Activated B cell treated with CpG ODN at 0.5 μM for 24 hours (primary cell): Measurements from ENCODE around the gene AOPEP. TPM values are rescaled to one million over a fixed set of nuclear protein-coding genes. Genes with fewer than 3 reads are reported as not detected.

ENCODE experiments used
- ATAC-seq: fragments of 200-7000 bp; cut with Tn5 transposase; one replicate; pipeline ENCODE4 v1.10.0; 2021; ENCODE audit warnings: low read depth, mild to moderate bottlenecking, moderate library complexity
- CTCF ChIA-PET: fragments of 350-600 bp; sonication (Branson Sonifier 250); formaldehyde crosslinking; loops from one replicate; lab custom pipeline; 2021; ENCODE audit warnings: antibody characterized with exemption; lab: Charles Lee
- POLR2A ChIA-PET: fragments of 350-600 bp; sonication (Branson Sonifier 250); formaldehyde crosslinking; loops from one replicate; lab custom pipeline; 2021; ENCODE audit warnings: antibody characterized with exemption; lab: Charles Lee
- DNase-seq: peaks from one replicate; pipeline ENCODE4 v3.0.0; 2022
- H3K27ac Mint-ChIP-seq: one replicate; pipeline ENCODE4 v1.8.0; 2020; ENCODE audit warnings: mixed read lengths
- H3K27me3 Mint-ChIP-seq: one replicate; pipeline ENCODE4 v1.8.0; 2021; ENCODE audit warnings: mixed read lengths
- H3K36me3 Mint-ChIP-seq: one replicate; pipeline ENCODE4 v1.8.0; 2021; ENCODE audit warnings: low read depth, mixed read lengths
- H3K4me1 Mint-ChIP-seq: one replicate; pipeline ENCODE4 v1.8.0; 2021; ENCODE audit warnings: mixed read lengths
- H3K4me3 Mint-ChIP-seq: one replicate; pipeline ENCODE4 v1.8.0; 2020; ENCODE audit warnings: mild to moderate bottlenecking, mixed read lengths
- H3K9me3 Mint-ChIP-seq: one replicate; pipeline ENCODE4 v1.8.0; 2020; ENCODE audit warnings: mixed read lengths
- intact Hi-C: fragments of 100-400 bp; cut with micrococcal nuclease; formaldehyde crosslinking; loops from one replicate; pipeline ENCODE4 v1.15.1; 2024
- total RNA-seq: library from RNA; stranded (reverse); gene quantifications from 2 replicates; pipeline ENCODE4 v1.2.3, GENCODE V29; 2022
- TF ChIP-seq, protein P1 (sequence below): fragments of 200-600 bp; IDR thresholded peaks from one replicate; pipeline ENCODE4 v1.8.0; 2022; ENCODE audit warnings: antibody characterized with exemption, mild to moderate bottlenecking

Gene AOPEP
- total RNA-seq, 1 donor from 2014 or later: 20.4 TPM

DNA sequence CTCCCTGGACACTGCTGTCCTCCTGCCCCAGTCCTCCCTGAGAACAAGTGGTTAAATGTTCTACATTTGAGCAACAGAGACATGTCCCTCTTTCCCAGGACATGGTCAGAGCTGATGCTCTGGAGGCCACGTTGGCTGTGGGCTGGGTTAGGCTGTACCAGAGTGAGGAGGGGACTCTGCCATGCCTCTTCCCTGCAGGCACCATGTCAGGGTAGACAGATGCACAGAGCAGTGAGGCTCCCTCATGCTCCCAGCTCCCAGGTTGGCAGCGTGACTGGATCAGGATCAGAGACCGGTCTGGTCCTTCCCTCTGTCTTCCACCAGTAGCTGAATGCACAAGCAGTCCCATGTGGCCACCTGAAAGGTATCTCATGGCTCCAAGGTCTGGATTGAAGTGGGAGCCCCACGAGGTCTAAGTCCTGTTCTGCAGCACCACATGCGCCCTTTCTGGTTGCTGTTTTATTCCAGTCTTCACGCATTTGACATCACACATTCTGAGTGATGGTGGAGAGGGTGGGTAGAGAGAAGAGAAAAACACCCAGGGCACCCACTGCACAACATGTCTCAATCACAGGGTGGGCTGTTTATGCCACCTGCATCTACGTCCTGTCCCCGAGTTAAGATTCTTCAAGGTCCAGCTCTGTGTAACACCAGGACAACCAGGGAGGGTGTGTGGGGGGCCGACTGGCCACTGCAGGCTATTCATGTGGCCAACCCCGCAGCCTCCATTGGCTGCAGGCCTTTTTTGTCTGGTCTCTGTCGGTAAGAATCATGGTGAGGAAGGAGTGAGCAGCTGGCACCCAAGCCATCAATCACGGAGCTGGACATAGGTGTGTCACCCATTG is 386.2 kb downstream of the AOPEP start:
- Mint-ChIP-seq H3K27me3 (no peaks in the 10 kb centered on the region), H3K4me3 (no peak overlapping the region), H3K4me1 (no peaks in the 10 kb centered on the region), H3K36me3 (peaks cover 10% of the 10 kb centered on the region), H3K9me3 (no peaks in the 10 kb centered on the region), H3K27ac (no peak overlapping the region)
- intact Hi-C loops: no loop called here
- TF ChIP-seq, protein P1, sequence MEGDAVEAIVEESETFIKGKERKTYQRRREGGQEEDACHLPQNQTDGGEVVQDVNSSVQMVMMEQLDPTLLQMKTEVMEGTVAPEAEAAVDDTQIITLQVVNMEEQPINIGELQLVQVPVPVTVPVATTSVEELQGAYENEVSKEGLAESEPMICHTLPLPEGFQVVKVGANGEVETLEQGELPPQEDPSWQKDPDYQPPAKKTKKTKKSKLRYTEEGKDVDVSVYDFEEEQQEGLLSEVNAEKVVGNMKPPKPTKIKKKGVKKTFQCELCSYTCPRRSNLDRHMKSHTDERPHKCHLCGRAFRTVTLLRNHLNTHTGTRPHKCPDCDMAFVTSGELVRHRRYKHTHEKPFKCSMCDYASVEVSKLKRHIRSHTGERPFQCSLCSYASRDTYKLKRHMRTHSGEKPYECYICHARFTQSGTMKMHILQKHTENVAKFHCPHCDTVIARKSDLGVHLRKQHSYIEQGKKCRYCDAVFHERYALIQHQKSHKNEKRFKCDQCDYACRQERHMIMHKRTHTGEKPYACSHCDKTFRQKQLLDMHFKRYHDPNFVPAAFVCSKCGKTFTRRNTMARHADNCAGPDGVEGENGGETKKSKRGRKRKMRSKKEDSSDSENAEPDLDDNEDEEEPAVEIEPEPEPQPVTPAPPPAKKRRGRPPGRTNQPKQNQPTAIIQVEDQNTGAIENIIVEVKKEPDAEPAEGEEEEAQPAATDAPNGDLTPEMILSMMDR: no peak
- CTCF ChIA-PET: no interaction called here
- DNase-seq: no peak
- no peak for ATAC-seq
- POLR2A ChIA-PET: no interaction called here

GRCh38 chr9:95115104-95115503 is 388.6 kb downstream of the AOPEP start:
- H3K36me3 Mint-ChIP-seq: peaks cover 10% of the 10 kb centered on the region
- H3K4me3 Mint-ChIP-seq: no peak overlapping the region
- no peaks in the 10 kb centered on the region for H3K4me1 Mint-ChIP-seq
- POLR2A ChIA-PET: no interaction called here
- no peaks in the 10 kb centered on the region for H3K9me3 Mint-ChIP-seq
- intact Hi-C loops: no loop called here
- no peak overlapping the region for H3K27ac Mint-ChIP-seq
- TF ChIP-seq, protein P1: no peak
- H3K27me3 Mint-ChIP-seq: no peaks in the 10 kb centered on the region
- no peak for ATAC-seq
- CTCF ChIA-PET: interaction anchor here (1.0 kb wide), 1 partner anchor 13 kb away, joined by 3 read pairs; no protein-coding TSS in a partner anchor
- no peak for DNase-seq

- Mint-ChIP-seq H3K4me1 (no peaks in the 10 kb centered on the region), H3K36me3 (peaks cover 6% of the 10 kb centered on the region), H3K27ac (no peak overlapping the region), H3K9me3 (no peaks in the 10 kb centered on the region), H3K4me3 (no peak overlapping the region), H3K27me3 (no peaks in the 10 kb centered on the region)
- CTCF ChIA-PET: interaction anchor here (1.7 kb wide), 1 partner anchor 12 kb away, joined by 6 read pairs; no protein-coding TSS in a partner anchor
- TF ChIP-seq, protein P1: no peak
- POLR2A ChIA-PET: interaction anchor here (0.6 kb wide), 1 partner anchor 447 kb away, joined by 4 read pairs; no protein-coding TSS in a partner anchor
- ATAC-seq (no peak), DNase-seq (no peak)
- intact Hi-C loops: no loop called here
Observed at GRCh38 chr9:95116002-95116807, 389.7 kb downstream of the AOPEP start.

- no peak overlapping the region for H3K4me3 Mint-ChIP-seq
- no peak overlapping the region for H3K27ac Mint-ChIP-seq
- H3K36me3 Mint-ChIP-seq: peaks cover 2% of the 10 kb centered on the region
- no peaks in the 10 kb centered on the region for H3K4me1 Mint-ChIP-seq
- CTCF ChIA-PET: interaction anchor here (1.7 kb wide), 1 partner anchor 11 kb away, joined by 6 read pairs; no protein-coding TSS in a partner anchor
- POLR2A ChIA-PET: interaction anchor here (0.6 kb wide), 1 partner anchor 448 kb away, joined by 4 read pairs; no protein-coding TSS in a partner anchor
- no peak for DNase-seq
- intact Hi-C loops: no loop called here
- TF ChIP-seq, protein P1: no peak
- no peak for ATAC-seq
- no peaks in the 10 kb centered on the region for H3K27me3 Mint-ChIP-seq
- no peaks in the 10 kb centered on the region for H3K9me3 Mint-ChIP-seq
Observed at GRCh38 chr9:95116808-95117204, 390.3 kb downstream of the AOPEP start.
